Measurements from ENCODE around the gene CPNE9.

Gene CPNE9

DNA sequence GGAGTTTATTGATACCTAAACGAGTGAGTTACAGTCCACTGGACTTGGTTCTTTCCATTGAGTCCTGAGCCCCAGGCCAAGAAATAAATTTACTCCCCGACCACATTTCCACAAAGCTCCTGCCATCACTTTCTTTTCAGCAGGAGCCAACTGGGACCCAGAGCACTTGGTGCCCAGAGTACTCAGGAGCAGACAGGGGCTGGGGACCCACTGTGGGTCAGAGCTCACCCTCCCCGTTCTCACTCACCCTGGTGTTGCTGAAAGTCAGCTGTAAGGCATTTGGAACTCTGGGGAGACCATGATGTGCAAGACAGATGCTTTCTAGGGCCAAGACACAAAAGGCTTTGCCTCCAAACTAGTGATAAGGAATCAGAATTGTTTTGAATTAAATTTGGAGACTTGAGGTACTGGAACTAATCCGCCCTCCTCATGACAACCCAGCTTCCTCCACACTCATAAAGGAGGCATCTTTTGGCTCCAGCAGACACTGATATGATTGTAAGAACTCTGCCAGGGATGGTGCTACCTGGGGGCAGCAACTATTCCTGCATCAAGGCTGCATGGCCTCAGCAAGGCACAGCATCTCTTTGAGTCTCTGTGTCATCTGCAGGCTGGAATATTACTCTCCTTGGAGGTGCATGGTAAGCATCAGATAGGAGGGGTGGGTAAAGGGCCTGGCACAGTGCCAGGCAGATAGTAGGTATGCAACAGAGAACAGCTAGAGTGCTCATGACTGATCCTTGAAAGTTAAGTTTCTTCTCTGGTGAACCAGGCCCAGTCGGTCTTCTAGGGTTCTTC lies 73.5 kb downstream of the CPNE9 start:
- Histone ChIP-seq H3K4me1 (no peaks in the 10 kb centered on the region), H3K27me3 (no peaks in the 10 kb centered on the region), H3K36me3 (no peaks in the 10 kb centered on the region), H3K4me3 (ENCODE audit: low read depth, low read length) (no peak overlapping the region), H3K9me3 (no peaks in the 10 kb centered on the region)
- TF ChIP-seq, protein P1, sequence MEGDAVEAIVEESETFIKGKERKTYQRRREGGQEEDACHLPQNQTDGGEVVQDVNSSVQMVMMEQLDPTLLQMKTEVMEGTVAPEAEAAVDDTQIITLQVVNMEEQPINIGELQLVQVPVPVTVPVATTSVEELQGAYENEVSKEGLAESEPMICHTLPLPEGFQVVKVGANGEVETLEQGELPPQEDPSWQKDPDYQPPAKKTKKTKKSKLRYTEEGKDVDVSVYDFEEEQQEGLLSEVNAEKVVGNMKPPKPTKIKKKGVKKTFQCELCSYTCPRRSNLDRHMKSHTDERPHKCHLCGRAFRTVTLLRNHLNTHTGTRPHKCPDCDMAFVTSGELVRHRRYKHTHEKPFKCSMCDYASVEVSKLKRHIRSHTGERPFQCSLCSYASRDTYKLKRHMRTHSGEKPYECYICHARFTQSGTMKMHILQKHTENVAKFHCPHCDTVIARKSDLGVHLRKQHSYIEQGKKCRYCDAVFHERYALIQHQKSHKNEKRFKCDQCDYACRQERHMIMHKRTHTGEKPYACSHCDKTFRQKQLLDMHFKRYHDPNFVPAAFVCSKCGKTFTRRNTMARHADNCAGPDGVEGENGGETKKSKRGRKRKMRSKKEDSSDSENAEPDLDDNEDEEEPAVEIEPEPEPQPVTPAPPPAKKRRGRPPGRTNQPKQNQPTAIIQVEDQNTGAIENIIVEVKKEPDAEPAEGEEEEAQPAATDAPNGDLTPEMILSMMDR (IDR thresholded peaks at IDR 0.05; ENCODE audit: low read depth, low read length) = no peak
- DNase-seq = no peak

DNA sequence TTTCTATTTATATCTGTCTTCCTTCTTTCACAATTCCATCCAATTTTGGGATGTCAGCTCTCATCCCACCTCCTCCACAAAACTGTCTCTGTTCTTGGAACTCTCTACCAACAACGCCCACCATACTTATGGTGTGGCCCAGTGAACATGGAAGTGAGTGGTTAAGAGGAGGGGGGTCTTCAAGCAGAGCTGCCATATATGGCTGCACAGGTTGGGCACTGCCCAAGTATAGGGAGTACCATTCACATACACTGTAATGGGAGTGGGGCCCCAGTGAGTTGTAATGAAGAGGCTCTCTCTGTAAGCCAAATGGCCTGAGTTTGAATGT lies 74.0 kb downstream of the CPNE9 start:
- DNase-seq = no peak
- Histone ChIP-seq H3K4me1 (no peaks in the 10 kb centered on the region), H3K4me3 (ENCODE audit: low read depth, low read length) (no peak overlapping the region), H3K9me3 (no peaks in the 10 kb centered on the region), H3K27me3 (no peaks in the 10 kb centered on the region), H3K36me3 (no peaks in the 10 kb centered on the region)
- TF ChIP-seq, protein P1 (IDR thresholded peaks at IDR 0.05; ENCODE audit: low read depth, low read length) = no peak

DNA sequence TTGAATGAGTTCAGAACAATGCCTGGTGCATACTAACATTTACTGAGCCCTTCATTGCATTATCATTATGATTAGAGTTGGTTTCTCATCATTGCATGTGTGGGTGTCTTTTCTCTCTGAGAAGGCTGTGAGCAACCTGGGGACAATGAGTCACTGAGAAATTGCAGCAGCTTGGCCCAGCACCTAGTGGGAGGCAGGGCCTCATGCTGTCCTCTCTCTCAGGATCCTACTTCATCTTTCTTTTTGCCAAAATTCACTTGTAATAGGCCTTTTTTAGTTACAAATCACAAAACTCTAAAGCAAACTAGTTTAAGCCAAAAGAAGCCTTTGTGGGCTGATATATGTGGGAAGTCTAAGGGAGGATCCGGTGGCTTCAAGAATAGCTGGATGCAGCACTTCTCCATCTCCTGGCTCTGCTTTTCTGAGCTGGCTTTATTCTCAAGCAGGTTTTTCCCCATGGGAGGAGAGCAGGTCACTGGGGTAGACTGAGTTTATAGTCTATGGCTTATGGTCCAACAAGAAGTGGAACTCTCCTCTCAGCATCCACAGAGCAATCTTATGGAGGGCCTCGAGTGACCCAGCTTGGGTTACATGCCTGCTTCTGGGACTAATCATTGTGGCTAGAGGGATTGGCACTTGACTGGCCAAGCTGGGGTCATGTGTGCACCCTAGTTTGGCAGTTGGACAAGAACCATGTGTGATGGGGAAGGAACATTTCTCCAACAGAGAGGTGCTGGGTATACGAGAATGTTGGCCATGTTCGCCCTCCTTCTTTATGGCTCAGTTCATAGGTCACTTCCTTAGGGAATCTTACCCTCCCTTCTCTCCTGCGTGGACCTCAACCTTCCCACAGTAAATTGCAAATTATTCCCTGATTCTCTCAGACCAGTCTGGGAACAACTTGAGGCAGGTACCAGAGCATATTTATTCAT lies 74.8 kb downstream of the CPNE9 start:
- no peaks in the 10 kb centered on the region for H3K36me3 ChIP-seq
- TF ChIP-seq, protein P1 (IDR thresholded peaks at IDR 0.05; ENCODE audit: low read depth, low read length) = no peak
- no peaks in the 10 kb centered on the region for H3K9me3 ChIP-seq
- no peaks in the 10 kb centered on the region for H3K27me3 ChIP-seq
- H3K4me1 ChIP-seq = no peaks in the 10 kb centered on the region
- H3K4me3 ChIP-seq (ENCODE audit: low read depth, low read length) = no peak overlapping the region
- DNase-seq = no peak

DNA sequence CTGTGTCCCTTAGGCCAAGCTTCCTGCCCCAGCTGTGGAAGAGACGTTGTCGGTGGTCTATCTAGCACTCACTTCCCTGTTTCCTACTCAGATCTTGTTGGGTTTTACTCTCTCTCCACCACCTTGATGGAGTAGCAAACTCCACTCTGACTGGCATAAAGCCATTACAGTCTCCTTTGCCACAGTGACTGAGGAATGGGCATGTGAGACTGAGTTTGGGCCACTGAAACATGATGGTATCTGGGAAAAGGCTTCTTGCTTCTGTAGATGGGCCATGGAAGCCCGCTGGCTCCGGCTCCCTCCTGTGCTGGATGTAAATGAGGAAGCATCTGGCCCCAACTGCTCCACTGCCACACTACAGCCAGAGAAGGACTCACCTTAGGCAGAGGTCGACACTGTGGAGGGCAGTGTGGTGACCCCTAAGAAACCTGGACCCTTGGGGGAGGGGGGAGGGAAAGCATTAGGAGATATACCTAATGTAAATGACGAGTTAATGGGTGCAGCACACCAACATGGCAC lies 75.5 kb downstream of the CPNE9 start:
- H3K4me1 ChIP-seq = no peaks in the 10 kb centered on the region
- TF ChIP-seq, protein P1 (IDR thresholded peaks at IDR 0.05; ENCODE audit: low read depth, low read length) = no peak
- DNase-seq = no peak
- no peaks in the 10 kb centered on the region for H3K36me3 ChIP-seq
- H3K9me3 ChIP-seq = no peaks in the 10 kb centered on the region
- no peak overlapping the region for H3K4me3 ChIP-seq (ENCODE audit: low read depth, low read length)
- H3K27me3 ChIP-seq = no peaks in the 10 kb centered on the region
